Measurements from ENCODE around the gene AIP. TPM values are rescaled to one million over a fixed set of nuclear protein-coding genes. Genes with fewer than 3 reads are reported as not detected.

The AIP gene
- total RNA-seq, 1 donor from 2014 or later, result 62.0 TPM

DNA sequence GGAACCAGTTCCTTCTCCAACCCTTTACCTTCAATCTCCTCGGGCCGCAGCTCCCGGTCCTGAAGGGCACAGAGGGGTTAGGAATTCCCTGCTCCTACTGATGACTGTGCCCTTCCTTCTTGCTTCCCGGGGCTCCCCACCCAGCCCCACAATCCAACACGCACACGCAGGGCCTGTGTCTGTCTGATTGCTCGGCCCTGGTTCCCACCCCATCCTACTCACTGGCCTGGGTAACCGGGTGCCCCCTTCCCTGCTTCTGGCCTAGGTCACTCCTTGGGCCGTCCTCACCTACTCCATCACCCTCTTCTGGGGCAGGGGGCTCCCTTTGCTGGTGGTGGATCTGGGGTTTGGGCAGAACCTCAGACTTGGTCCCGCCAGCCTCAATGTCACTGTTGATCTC is 39.1 kb downstream of the AIP start:
- no peak for DNase-seq (ENCODE audit: low read depth)
- TF ChIP-seq, protein P1, sequence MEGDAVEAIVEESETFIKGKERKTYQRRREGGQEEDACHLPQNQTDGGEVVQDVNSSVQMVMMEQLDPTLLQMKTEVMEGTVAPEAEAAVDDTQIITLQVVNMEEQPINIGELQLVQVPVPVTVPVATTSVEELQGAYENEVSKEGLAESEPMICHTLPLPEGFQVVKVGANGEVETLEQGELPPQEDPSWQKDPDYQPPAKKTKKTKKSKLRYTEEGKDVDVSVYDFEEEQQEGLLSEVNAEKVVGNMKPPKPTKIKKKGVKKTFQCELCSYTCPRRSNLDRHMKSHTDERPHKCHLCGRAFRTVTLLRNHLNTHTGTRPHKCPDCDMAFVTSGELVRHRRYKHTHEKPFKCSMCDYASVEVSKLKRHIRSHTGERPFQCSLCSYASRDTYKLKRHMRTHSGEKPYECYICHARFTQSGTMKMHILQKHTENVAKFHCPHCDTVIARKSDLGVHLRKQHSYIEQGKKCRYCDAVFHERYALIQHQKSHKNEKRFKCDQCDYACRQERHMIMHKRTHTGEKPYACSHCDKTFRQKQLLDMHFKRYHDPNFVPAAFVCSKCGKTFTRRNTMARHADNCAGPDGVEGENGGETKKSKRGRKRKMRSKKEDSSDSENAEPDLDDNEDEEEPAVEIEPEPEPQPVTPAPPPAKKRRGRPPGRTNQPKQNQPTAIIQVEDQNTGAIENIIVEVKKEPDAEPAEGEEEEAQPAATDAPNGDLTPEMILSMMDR (conservative IDR thresholded peaks at IDR 0.05; ENCODE audit: low read depth, low read length), result no peak
- no peak overlapping the region for H3K4me3 ChIP-seq (ENCODE audit: low read depth, low read length)

DNA sequence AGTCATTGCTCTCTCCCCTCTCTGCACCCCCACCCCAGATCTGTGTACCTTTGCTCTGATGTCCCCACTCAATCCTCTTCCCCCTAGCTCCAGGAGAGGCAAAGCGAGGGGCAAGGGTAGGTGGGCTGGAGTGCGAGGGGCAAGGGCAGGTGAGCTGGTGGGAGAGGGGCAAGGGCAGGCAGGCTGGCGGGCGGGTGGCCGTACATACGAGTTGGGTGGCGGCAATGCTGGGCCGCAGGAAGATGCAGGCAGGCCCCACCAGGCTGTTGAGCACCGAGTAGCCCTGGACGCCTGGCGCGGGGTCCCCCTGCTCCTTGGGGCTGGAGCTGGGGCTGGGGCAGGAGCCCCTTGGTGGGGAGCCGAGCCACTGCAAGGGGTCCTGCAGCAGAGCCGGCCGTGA is 39.5 kb downstream of the AIP start:
- no peak for DNase-seq (ENCODE audit: low read depth)
- no peak overlapping the region for H3K4me3 ChIP-seq (ENCODE audit: low read depth, low read length)
- TF ChIP-seq, protein P1 (conservative IDR thresholded peaks at IDR 0.05; ENCODE audit: low read depth, low read length), result no peak

- TF ChIP-seq, protein P1 (conservative IDR thresholded peaks at IDR 0.05; ENCODE audit: low read depth, low read length), result no peak
- DNase-seq (ENCODE audit: low read depth), result no peak
- H3K4me3 ChIP-seq (ENCODE audit: low read depth, low read length), result no peak within 1 kb of the TSS
Measured at GRCh38 chr11:67522844-67523555, 40.2 kb downstream of the AIP start, which contains the start of gene CABP2. Gene CABP2, minus strand, starts transcription at chr11:67523446. Its CDS starts 120 bp downstream, at chr11:67523326.

DNA sequence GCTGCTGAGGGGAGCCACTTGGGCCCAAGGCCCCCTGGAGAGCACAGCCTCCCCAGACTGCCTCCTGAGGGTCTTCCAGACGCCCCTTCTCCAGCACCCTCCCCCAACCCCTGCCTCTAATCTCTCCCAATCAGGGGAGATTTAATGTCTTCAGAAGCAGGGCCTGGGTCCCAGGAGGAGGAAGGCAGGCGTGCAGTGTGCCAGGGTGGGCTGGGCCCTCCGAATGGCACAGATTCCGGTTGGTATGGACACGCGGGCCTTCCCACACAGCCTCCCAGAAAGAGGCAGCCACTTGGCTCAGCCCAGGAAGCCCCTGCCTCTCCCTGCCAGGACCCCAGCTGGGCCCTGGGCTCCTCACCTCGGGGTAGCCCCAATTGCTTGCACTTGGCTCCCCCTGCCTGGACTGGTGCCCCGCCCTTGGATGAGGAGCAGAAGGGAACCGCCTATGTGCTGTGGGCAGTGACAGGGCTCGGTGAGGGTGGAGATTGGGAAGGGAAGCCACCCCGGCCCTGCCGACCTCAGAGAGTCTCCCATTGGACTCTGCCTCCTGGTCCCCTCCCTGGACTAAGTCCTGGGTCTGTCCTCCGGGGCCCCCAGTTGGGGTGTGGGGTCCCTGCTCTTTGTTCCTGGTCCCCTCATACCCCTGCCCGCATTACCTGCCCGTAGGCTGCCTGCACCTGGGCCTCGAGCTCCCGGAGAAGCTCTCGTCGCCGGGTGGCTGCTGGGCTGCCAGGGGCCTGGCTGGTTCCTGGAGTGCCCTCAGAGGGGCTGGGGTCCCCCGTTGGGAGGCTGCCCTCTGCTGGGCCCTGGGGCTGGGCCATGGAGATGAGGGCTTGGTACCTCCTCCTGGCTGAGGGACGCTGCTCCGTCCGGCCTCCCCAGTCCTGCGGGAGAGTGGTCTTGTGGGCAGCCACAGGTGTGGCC is 41.0 kb downstream of the AIP start:
- no peak overlapping the region for H3K4me3 ChIP-seq (ENCODE audit: low read depth, low read length)
- DNase-seq (ENCODE audit: low read depth), result no peak
- TF ChIP-seq, protein P1 (conservative IDR thresholded peaks at IDR 0.05; ENCODE audit: low read depth, low read length), result no peak

- no peak for DNase-seq (ENCODE audit: low read depth)
- TF ChIP-seq, protein P1 (conservative IDR thresholded peaks at IDR 0.05; ENCODE audit: low read depth, low read length), result no peak
- no peak overlapping the region for H3K4me3 ChIP-seq (ENCODE audit: low read depth, low read length)
Measured at GRCh38 chr11:67524480-67524808, 41.6 kb downstream of the AIP start.

DNA sequence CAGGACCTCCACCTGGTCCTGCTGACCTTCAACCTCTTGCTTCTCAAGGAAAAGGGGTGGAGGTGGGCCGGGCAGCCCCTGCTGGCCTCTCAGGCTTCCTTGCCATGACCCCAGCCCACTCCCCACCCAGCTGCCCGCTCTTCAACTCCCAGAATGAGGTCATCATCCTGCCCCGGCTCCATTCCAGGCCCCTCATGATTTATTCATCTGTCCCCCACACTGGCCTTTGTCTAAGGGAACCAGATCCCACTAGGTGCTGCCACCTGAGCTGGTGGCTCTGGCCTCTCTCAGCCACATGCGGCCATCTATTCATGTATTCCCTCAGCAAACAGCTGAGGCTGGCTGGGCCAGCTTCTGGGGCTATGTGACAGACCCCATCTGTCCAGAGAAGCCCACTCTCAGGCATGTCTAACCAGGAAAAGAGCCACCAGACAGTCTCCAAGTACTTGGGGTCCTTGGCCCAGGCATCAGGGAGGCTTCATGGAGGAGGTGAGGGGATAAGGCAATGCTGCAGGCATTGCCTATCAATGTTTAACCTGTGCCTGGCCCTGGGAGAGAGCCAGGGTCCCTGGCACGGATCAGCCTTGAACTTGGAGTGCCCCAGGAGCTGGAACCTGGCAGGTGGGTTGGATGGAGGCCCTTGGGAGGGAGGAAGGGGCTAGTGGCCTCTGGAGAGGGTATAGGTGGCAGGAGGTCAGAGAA is 42.6 kb downstream of the AIP start:
- H3K4me3 ChIP-seq (ENCODE audit: low read depth, low read length), result no peak overlapping the region
- no peak for DNase-seq (ENCODE audit: low read depth)
- TF ChIP-seq, protein P1 (conservative IDR thresholded peaks at IDR 0.05; ENCODE audit: low read depth, low read length), result no peak
